Kidney (tissue), 14 donors: Measurements from ENCODE around the gene NLGN3. TPM values are rescaled to one million over a fixed set of nuclear protein-coding genes. Genes with fewer than 3 reads are reported as not detected.

Experiments
- DNase-seq, 5 donors: peaks; one replicate each; pipeline ENCODE4 v3.0.0-alpha.2; 2013 to 2020
- FAIRE-seq: peaks from 2 replicates; lab custom pipeline; 2012; peaks lifted over from hg19 to GRCh38; lab: Jason Lieb, UNC
- H3K27ac ChIP-seq, 2 donors: one replicate each; pipeline ENCODE4 v1.7.0; 2013; ENCODE audit warnings: low read depth in 2 of 2, low read length in 2 of 2, inconsistent platforms in 1 of 2
- H3K27me3 ChIP-seq: one replicate; pipeline ENCODE4 v1.7.1; 2013; ENCODE audit warnings: low read length, inconsistent platforms; ENCODE audit not compliant: control insufficient read depth, insufficient read depth
- H3K36me3 ChIP-seq, 3 donors: one replicate each; pipeline versions ENCODE4 v1.7.0 to v1.7.1; 2013; ENCODE audit warnings: low read length in 3 of 3, control low read depth in 1 of 3, inconsistent platforms in 1 of 3; ENCODE audit not compliant: insufficient read depth in 3 of 3, control insufficient read depth in 2 of 3
- H3K4me1 ChIP-seq, 3 donors: one replicate each; pipeline versions ENCODE4 v1.7.0 to v1.7.1; 2013; ENCODE audit warnings: low read length in 3 of 3, inconsistent platforms in 1 of 3, low read depth in 1 of 3; ENCODE audit not compliant: control insufficient read depth in 2 of 3, insufficient read depth in 2 of 3
- H3K4me3 ChIP-seq, 3 donors: one replicate each; pipeline versions ENCODE4 v1.7.0 to v1.8.1; 2013; ENCODE audit warnings: low read length in 3 of 3, control low read depth in 1 of 3, inconsistent platforms in 1 of 3
- H3K9ac ChIP-seq, 3 donors: one replicate each; pipeline versions ENCODE4 v1.7.0 to v1.7.1; 2013; ENCODE audit warnings: low read length in 3 of 3, control low read depth in 1 of 3, inconsistent platforms in 1 of 3
- H3K9me3 ChIP-seq, 3 donors: one replicate each; pipeline versions ENCODE4 v1.7.0 to v1.7.1; 2013; ENCODE audit warnings: low read length in 3 of 3, control low read depth in 1 of 3, inconsistent platforms in 1 of 3; ENCODE audit not compliant: control insufficient read depth in 2 of 3, insufficient read depth in 1 of 3
- CTCF ChIP-seq: IDR thresholded peaks from 3 replicates; pipeline ENCODE4 v1.5.1; 2012; ENCODE audit warnings: mild to moderate bottlenecking, moderate library complexity, borderline replicate concordance; ENCODE audit not compliant: insufficient read depth; ENCODE audit errors: extremely low read depth
- intact Hi-C: fragments of 100-400 bp; cut with DNase I; formaldehyde crosslinking; loops from one replicate; pipeline ENCODE4 v1.11.1; 2022
- polyA plus RNA-seq: library from polyadenylated mRNA; stranded (reverse); fragments of 350-450 nt; fragmentation: Illumina TruSeq; extraction: RNeasy Lipid Tissue Mini Kit (QIAGEN cat#74804); gene quantifications from one replicate; pipeline ENCODE4 v1.2.3, GENCODE V29; 2014; ENCODE audit warnings: low read depth, low replicate concordance; ENCODE audit not compliant: insufficient read depth
- total RNA-seq: library from RNA; stranded (reverse); fragmentation: NEBNext Ultra II Directional; extraction: Animal tissue kit (Norgen Biotek cat#: 25700); gene quantifications from one replicate; pipeline ENCODE4 v1.2.1, GENCODE V29; 2021
- donor health status: control.
- donor health status: control.
- donor health status: control.
- donor health status: control.
- donor health status: control.
- donor health status: DM: yes; HTN: yes; CAD: no.
- donor health status: Normal renal cell carcinoma (clear cell type).

The NLGN3 gene
- total and polyA plus RNA-seq, 2 donors from 2014 or later = 0.82 to 0.97 TPM

DNA sequence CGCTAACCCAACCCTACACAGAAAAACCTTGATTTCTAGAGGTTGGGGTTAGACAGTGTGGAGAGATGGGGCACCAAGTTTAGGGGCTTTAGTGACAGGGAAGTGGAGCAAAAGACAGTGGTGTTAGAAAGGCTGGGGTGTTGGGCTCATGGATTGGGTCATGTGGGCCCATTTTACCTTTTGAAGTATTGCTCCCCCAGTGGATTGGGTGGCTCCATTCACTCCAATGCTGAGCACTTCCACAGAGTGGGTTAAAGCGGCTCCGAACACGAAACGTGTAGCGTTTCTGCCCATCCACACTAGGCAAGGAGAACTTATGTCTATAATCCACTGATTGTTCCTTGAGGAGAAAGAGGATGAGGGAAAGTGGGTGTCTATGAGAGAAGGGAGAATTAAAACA is 35.6 kb upstream of the NLGN3 start:
- H3K27ac ChIP-seq = no peak overlapping the region
- TF ChIP-seq CTCF = no peak
- DNase-seq (no peak), FAIRE-seq (no peak)
- H3K4me1 ChIP-seq = no peaks in the 10 kb centered on the region
- H3K9ac ChIP-seq = no peak overlapping the region
- H3K9me3 ChIP-seq = no peaks in the 10 kb centered on the region
- no peak overlapping the region for H3K4me3 ChIP-seq
- intact Hi-C loops = no loop called here
- H3K36me3 ChIP-seq = no peaks in the 10 kb centered on the region
- no peaks in the 10 kb centered on the region for H3K27me3 ChIP-seq

DNA sequence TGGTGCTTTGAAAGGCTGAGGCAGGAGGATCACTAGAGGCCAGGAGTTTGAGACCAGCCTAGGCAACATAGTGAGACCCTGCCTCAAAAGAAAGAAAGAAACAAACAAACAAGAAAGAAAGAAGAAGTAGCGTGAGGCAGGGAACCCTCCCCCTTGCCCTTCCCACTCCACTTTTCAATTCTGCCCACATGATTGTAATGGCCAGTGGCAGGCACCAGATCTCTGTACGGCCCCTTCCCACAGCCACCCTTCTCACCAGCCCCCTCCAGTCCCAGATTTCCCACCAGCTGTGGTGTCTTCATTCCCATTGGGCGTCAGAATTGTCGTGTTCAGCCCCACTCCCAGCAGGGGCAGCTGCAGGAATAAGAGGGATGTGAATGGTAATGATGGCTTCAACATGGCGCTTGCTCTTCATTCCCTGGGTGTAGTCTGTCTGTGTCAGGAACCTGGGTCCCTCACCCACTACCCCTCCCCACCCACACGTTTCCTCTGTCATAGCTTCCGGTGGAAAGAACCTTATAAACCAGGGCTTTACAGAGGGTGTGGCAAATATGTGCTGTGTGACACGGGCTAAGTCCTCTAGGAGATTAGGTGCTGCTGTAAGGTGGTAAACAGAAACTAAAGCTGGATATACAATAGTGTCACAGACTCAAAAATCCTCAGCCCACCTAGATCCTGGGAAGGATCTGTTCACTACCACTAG is 33.3 kb upstream of the NLGN3 start, which contains the start of gene IL2RG:
Gene IL2RG, minus strand, starts transcription at position 437 of the 703 bp plus-strand sequence. Its CDS starts 38 bp downstream, at position 399.
- H3K27me3 ChIP-seq = no peaks in the 10 kb centered on the region
- no peak within 1 kb of the TSS for H3K9ac ChIP-seq
- FAIRE-seq (no peak), DNase-seq (no peak)
- no peaks in the 10 kb centered on the region for H3K4me1 ChIP-seq
- intact Hi-C loops = no loop called here
- no peak for TF ChIP-seq CTCF
- H3K27ac ChIP-seq = no peak within 1 kb of the TSS
- no peaks in the 10 kb centered on the region for H3K9me3 ChIP-seq
- H3K4me3 ChIP-seq = no peak within 1 kb of the TSS
- no peaks in the 10 kb centered on the region for H3K36me3 ChIP-seq

GRCh38 chrX:71111921-71112431 is 32.7 kb upstream of the NLGN3 start:
- TF ChIP-seq CTCF = no peak
- H3K27me3 ChIP-seq = no peaks in the 10 kb centered on the region
- H3K9ac ChIP-seq = no peak overlapping the region
- no peak overlapping the region for H3K27ac ChIP-seq
- DNase-seq = no peak
- no peak for FAIRE-seq
- H3K36me3 ChIP-seq = no peaks in the 10 kb centered on the region
- H3K4me1 ChIP-seq = no peaks in the 10 kb centered on the region
- H3K9me3 ChIP-seq = no peaks in the 10 kb centered on the region
- no peak overlapping the region for H3K4me3 ChIP-seq
- intact Hi-C loops = no loop called here
